ENCODE results near the gene GAS2L3. TPM values are rescaled to one million over a fixed set of nuclear protein-coding genes. Genes with fewer than 3 reads are reported as not detected.

Gene GAS2L3
- total RNA-seq, 1 experiment from 2014 or later = 47.4 TPM

DNA sequence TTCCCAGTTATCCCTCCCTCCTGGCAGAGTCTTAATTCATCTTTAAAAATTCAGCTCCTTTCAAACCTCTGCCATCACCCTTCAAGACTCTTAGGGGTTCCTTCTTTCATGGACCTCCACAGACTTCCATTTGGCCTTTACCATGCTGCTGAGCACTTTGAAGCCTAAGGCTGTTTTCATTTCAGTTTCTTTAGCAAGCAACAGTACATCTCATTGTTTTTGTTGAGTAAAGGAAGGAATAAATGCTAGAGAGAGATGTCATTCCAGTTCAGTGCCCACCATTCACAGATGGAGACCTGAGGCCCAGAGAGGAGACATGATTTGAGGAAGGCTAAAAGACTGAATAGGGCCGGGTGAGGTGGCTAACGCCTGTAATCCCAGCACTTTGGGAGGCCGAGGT is 1.3 kb upstream of the GAS2L3 start:
- in situ Hi-C loops (cut with HindIII; ENCODE audit: low pct_unique_long_range_greater_than_20kb, low sequenced_read_pairs) (no loop called here), intact Hi-C loops (cut with micrococcal nuclease; ENCODE audit: unreplicated experiment) (no loop called here)
- Histone ChIP-seq H3K4me1 (ENCODE audit: control insufficient read depth, insufficient read depth, low read length) (peaks cover 16% of the 10 kb centered on the region), H3K27me3 (ENCODE audit: control insufficient read depth, insufficient read depth, low read length) (no peaks in the 10 kb centered on the region), H3K27ac (ENCODE audit: low read length) (peak overlapping the region; percentile 48; the same call in 1 of the 2 replicates), H3K9me3 (ENCODE audit: control insufficient read depth, insufficient read depth, low read depth, low read length) (no peaks in the 10 kb centered on the region), H3K36me3 (ENCODE audit: control insufficient read depth, insufficient read depth, low read length) (no peaks in the 10 kb centered on the region; the same call in 1 of the 2 replicates), H3K4me3 (ENCODE audit: low read depth in 2 of 2, low read length in 2 of 2) (no peak overlapping the region)
- no peak for TF ChIP-seq SIN3A (IDR thresholded peaks at IDR 0.05; ENCODE audit: borderline replicate concordance, insufficient read depth, low read depth, low read length)
- TF ChIP-seq REST (IDR thresholded peaks at IDR 0.05; ENCODE audit: insufficient read depth in 1 of 2, low read depth in 2 of 2, low read length in 1 of 2) = no peak
- no peak for TF ChIP-seq CTCF (IDR thresholded peaks at IDR 0.05)
- no peak for TF ChIP-seq POLR2AphosphoS5 (IDR thresholded peaks at IDR 0.05; ENCODE audit: low read depth, low read length)
- no peak for TF ChIP-seq TCF7L2 (IDR thresholded peaks at IDR 0.05; ENCODE audit: low read depth, low read length)
- ATAC-seq = no peak
- no TSS peak for BruUV-seq (replicated peaks)
- CTCF ChIA-PET = no interaction called here
- POLR2A ChIA-PET = no interaction called here
- DNase-seq (ENCODE audit: low read depth, low spot score) = no peak

- CTCF ChIA-PET = no interaction called here
- Histone ChIP-seq H3K4me1 (ENCODE audit: control insufficient read depth, insufficient read depth, low read length) (peaks cover 16% of the 10 kb centered on the region), H3K27ac (ENCODE audit: low read length) (peak overlapping the region; percentile 95), H3K36me3 (ENCODE audit: control insufficient read depth, insufficient read depth, low read length) (no peaks in the 10 kb centered on the region; the same call in 1 of the 2 replicates), H3K27me3 (ENCODE audit: control insufficient read depth, insufficient read depth, low read length) (no peaks in the 10 kb centered on the region), H3K9me3 (ENCODE audit: control insufficient read depth, insufficient read depth, low read depth, low read length) (no peaks in the 10 kb centered on the region; the same call in 1 of the 2 replicates), H3K4me3 (ENCODE audit: low read depth in 2 of 2, low read length in 2 of 2) (peak overlapping the region; percentile 95 to 96)
- ATAC-seq = peak; percentile 27
- TF ChIP-seq POLR2AphosphoS5 (IDR thresholded peaks at IDR 0.05; ENCODE audit: low read depth, low read length) (no peak), CTCF (IDR thresholded peaks at IDR 0.05) (no peak), TCF7L2 (IDR thresholded peaks at IDR 0.05; ENCODE audit: low read depth, low read length) (no peak), REST (IDR thresholded peaks at IDR 0.05; ENCODE audit: insufficient read depth in 1 of 2, low read depth in 2 of 2, low read length in 1 of 2) (no peak)
- BruUV-seq (replicated peaks) = TSS peak; percentile 75
- in situ Hi-C loops (cut with HindIII; ENCODE audit: low pct_unique_long_range_greater_than_20kb, low sequenced_read_pairs) (no loop called here), intact Hi-C loops (cut with micrococcal nuclease; ENCODE audit: unreplicated experiment) (no loop called here)
- no peak for DNase-seq (ENCODE audit: low read depth, low spot score)
- POLR2A ChIA-PET = interaction anchor here (0.6 to 0.8 kb wide), 2 partner anchors 153 to 308 kb away, joined by 4 to 13 read pairs; partner anchors contain the start of genes DEPDC4 and SCYL2
Observed at GRCh38 chr12:100574187-100575074, 947 bp downstream of the GAS2L3 start.

All from Panc1 (cell line).